Esophagus muscularis mucosa (tissue), 3 donors: Measurements from ENCODE around the gene HSPB9.

Experiments used
- POLR2A ChIP-seq: fragments of 450-650 bp; IDR thresholded peaks from one replicate; pipeline ENCODE4 v1.6.1; 2017; ENCODE audit warnings: antibody characterized with exemption, moderate library complexity, mild to moderate bottlenecking, low read depth
- POLR2AphosphoS5 ChIP-seq, 2 donors: sonication (generic); formaldehyde crosslinking; IDR thresholded peaks; one replicate each; pipeline ENCODE4 v1.6.1; 2017; ENCODE audit warnings: antibody characterized with exemption in 2 of 2
- TF ChIP-seq, protein P1 (sequence below), 3 experiments: fragments of 200-600 bp in 2 of 3; fragments of 450-650 bp in 1 of 3; sonication (generic) in 2 of 3; IDR thresholded peaks; one replicate each; pipeline ENCODE4 v1.5.1; 2017 to 2019; ENCODE audit warnings: antibody characterized with exemption in 3 of 3, mild to moderate bottlenecking in 2 of 3, moderate library complexity in 1 of 3

DNA sequence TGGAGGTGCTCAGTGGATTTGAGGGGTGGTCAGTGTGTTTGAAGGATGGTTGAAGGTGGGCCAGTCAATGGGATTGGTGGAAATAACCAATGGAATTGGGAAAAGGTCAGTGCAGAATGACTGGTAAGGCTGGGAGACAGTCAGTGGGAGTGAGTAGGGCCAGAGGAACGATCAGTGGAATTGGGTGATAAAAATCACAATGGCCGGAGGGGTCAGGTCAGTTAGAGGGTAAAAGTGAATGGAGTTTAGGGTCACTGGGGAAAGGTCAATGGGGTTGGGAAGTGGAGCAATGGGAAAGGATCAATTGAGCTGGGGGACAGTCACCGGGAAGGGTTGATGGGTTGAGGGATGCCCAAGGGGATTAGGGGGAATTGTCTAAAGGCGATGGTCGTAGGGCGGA lies 43.1 kb downstream of the HSPB9 start:
- TF ChIP-seq POLR2A, result no peak
- TF ChIP-seq, protein P1, sequence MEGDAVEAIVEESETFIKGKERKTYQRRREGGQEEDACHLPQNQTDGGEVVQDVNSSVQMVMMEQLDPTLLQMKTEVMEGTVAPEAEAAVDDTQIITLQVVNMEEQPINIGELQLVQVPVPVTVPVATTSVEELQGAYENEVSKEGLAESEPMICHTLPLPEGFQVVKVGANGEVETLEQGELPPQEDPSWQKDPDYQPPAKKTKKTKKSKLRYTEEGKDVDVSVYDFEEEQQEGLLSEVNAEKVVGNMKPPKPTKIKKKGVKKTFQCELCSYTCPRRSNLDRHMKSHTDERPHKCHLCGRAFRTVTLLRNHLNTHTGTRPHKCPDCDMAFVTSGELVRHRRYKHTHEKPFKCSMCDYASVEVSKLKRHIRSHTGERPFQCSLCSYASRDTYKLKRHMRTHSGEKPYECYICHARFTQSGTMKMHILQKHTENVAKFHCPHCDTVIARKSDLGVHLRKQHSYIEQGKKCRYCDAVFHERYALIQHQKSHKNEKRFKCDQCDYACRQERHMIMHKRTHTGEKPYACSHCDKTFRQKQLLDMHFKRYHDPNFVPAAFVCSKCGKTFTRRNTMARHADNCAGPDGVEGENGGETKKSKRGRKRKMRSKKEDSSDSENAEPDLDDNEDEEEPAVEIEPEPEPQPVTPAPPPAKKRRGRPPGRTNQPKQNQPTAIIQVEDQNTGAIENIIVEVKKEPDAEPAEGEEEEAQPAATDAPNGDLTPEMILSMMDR (IDR thresholded peaks at IDR 0.05), result no peak
- no peak for TF ChIP-seq POLR2AphosphoS5 (IDR thresholded peaks at IDR 0.05)
